GM18861 (cell line): ENCODE data around the gene TAF5L.

Source experiments
- ATAC-seq: cut with Tn5 transposase; IDR thresholded peaks from one replicate; pipeline ENCODE4 v1.9.1; 2021; ENCODE audit not compliant: unreplicated experiment

Gene TAF5L

DNA sequence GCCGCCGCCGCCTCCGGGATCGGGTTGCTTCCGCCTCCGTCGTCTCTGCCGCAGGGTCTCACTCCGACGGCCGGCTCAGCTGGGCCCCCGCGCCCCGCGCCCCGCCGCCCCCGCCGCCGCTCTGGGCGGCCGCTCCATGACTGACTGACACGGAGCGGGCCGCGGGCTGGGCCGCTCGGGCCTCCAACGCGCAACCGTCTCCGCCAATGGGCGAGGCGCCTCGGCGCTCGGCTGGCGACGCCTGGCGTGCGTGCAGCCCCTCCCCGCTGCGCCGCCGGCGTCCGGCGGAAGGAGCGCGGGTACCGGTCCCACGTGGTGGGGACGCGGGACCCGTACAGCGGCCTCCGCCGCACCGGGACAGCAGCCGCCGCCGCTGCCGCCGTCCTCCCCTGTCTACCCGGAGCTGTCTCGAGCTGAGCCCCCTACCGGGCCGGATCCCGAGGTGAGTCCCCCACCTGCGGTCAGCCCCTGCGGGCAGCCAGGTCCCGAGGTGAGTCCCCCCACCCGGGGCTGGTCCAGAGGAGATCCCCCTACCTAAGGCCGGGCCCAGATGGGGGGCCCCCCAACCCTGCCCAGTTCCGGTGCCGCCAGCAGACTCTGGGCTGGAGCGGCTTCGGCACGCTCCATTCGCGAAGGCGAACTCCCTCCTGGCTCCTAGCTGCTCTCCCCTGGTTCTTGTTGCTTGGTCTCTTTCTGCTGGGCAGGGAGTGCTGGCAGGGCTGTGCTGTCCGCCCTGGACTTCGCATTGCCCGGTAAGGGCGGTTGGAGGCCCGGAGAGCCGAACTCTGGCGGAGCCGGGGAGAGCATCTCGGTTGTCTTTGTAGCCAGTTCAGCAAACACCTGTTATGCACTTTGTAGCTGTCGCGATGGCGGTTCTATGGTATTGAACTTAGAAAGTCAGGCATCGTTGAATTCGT, at the start of gene TAF5L, which contains the start of gene URB2:
Gene TAF5L, minus strand, starts transcription at position 208 of the 917 bp plus-strand sequence. CDS start 11,640 bp downstream, outside the sequence.
Gene URB2, plus strand, starts transcription at position 333 of the 917 bp plus-strand sequence. CDS start 1,387 bp downstream, outside the sequence.
- ATAC-seq = peak; percentile 80

DNA sequence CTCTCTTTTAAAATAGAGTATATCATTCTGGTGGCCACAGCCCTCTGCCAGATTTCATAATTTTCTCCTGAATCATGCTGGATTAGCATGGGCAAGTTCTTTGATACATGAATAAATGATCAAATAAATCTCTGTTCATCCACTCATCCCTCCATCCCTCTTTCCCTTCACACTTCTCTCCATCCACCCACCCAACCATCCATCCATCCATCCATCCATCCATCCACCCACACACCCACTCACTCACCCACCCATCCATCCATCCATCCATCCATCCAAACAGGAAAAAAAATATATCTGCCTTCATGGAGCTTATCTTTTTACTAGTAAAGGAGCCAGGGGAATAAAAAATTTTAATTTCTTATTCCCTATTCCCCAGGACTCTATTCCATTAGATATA, 49.5 kb upstream of the TAF5L start:
- ATAC-seq = no peak

DNA sequence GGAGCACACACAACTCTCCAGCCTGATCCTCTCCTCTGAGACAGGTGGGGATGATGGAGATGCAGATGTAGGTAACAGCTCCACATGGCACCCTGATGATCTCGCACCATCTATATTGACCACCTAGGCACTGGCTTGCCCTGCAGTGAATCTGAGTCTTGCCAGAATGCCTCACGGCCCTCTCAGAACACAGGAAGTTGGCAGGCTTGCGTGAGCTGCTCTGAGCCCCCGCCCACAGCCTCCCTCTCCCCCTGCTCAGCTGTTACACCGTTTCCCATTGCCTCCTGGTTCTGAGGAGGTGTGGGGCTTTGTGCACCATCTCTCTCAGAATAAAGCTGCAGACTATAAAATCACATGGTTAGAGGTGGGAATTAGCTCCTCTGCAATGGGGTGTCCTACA, 48.1 kb upstream of the TAF5L start:
- ATAC-seq = no peak

DNA sequence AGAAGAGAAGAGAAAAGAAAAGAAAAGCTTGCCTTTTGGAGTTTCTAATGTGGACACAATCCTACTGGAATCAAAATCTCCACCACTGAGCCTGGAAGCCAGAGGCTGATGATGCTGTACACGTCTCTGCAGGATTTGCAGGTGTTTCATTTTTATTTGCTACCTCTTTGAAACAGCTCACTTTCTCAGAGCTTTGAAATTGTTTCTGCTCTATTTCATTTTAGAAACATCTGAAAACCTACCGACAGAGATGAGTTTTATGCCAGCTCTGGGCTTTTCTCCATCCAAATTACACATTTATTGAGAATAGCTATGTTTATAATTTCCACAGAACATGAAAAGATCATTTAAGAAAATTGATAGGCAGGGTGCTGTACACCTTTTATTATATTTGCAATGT, 46.3 kb upstream of the TAF5L start:
- no peak for ATAC-seq

DNA sequence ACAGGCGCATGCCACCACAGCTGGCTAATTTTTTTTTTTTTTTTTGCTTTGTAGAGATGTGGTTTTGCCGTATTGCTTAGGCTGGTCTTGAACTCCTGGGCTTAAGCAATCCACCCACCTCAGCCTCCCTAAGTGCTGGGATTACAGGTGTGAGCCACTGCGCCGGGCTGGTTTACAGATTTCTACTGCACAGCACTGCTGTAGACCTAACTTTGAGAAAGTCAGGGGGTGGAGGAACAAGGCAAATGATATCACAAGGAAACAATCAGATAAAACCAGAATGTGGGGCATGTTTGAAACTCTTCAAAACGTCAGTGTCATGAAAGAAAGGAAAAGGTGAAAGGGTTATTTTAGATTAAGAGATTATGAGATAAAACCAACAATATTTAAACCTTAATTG, 45.4 kb upstream of the TAF5L start:
- no peak for ATAC-seq

DNA sequence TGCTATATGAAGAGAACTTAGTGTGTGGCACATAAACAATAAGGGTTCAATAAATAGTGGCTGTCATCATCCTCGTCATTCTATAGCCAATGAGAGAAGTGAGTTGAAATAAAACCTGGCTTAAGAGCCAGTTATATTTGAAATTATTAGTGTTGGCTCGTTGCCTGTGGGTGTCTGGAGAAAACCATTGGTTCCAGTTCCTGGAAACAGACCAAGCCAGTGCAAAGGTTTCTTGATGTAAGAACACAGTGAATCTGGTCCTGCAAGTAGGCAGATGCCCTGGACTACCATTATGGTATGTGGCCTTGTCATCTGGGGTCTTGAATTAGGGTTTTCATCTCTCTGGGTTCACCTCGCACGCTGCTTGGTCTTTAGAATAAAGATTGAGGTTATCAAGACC, 43.4 kb upstream of the TAF5L start:
- no peak for ATAC-seq

DNA sequence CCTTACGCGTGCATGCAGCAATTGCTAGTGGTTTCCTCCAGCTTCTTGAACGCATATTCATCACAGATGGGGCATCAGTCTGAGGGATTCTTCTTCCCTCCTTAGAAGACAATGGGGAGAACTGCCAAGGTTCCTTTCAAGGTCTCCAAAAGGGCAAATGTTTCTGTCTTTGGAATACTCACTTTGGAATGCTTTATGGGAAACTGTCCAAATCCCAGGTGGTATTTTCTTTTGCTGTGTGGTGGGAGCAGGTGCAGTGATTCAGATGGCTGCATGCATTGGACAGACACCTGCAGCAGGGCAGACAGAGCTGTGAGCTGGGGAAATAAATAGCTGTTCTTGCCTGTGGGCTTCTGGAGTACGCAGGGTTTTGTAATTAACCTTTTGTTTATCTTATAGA, 40.7 kb upstream of the TAF5L start:
- no peak for ATAC-seq

DNA sequence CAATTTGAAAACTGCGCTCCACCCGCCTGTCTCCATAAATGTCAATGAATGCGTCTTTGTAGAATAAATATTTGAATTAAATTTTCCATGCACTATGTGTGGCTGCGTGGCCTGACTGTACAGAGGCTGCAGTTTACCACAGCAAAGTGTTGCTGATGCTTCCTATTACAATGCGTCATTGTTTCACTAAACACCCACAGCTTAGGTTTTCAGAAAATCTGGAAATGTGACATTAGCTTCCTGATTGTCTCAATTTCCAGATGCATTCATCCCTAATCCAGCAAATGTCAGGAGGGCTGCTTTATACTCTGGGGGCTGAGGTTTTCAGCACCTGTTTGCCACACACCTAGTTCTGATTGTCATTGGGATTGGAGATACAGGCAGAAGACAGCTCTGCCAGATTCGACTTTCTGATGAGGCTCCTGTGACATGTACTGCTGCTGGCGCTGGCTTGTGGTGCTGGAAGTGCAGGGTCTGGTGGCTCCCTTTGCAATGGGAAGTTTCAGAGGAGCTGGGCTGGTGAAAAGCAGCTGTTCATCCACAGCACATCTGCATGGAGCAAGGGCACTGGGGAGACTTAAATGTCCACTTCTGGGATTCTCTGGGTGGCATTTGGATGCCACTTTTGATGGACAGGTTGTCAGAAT, 40.1 kb upstream of the TAF5L start:
- no peak for ATAC-seq

DNA sequence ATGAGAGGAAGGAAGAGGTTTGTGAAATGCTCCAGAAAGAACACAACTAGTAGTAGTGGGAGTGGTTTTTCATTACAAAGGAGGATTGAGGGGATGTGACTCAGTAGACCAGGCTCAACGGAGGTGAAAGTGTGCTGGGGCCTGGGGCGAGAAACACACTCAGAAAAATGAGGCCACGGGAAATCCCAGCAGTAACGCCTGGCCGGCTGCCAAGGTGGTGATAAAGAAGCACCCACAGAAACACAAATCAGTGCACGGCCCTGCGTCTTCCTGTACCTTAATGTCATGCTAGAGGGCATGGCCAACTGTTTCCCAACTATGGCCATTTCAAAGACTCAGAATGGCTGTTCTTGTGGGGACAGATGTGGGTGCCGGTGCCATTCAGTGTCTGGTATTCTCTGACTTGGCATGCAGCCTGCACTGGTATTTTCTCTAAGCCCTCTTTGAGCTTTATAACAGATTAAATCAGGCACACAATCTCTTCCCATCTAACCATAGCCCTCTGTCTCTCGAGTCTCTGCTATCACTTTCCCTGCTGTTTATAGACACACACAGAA, 38.3 kb upstream of the TAF5L start:
- peak; percentile 69 for ATAC-seq

DNA sequence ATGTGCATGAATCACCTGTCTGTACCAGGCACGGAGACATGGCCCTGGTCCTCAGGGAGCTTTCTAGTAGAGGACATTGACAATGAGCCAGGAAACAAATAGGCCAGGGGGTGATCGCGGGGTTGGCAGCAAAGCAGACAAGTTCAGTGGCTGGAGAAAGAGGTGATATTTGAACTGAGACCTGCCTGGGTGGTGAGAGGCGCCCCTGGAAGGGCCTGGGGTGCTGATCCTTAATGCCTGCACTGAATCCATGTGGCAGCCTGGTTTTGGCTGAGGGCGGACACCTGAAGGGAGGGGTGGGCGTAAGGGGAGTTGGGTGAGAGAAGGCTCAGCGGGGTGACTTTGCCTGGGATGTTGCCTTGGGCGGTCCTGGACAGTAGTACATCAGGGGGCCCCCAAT, 36.0 kb upstream of the TAF5L start:
- ATAC-seq = no peak

DNA sequence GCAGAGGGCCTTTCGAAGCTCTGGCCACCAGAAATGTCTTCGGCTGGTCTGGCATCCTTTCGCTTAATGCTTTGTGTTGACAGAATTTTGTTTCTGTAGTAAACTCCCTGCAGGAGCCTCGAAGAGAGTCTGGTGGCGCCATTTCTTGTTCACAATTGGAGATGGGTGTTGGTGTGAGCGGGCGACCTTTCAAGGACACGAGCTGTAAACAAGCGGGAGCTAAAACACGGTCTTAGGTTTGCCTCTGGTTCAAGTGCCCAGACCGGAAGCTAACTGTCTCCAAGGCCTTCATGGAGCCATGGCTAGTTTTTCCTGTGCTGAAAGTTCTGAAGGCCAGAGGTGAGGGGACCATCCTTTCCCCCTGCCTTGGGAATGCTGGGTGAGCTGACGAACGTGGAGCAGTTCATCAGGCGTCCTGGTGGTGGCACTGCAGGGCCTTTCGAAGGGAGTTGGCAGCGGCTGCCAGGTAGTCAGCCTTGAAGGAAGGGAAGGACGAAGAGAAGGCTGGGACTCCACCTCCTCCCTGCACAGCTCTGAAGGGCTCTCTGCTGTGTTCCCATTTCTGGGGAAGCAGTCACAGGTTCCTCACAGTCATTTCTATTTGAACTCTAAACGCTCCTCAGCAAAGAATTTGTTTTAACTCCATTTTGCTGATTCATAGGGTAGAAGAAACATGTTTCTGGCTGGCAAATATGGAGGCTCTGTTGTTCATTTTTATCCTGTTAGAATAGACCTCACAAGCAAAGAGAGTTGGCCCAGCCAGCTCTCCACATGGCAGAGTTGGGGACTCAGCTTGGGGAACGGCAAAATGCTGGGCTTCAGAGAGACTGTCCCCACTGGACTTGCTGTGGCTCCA, 35.3 kb upstream of the TAF5L start:
- peak; percentile 66 for ATAC-seq

DNA sequence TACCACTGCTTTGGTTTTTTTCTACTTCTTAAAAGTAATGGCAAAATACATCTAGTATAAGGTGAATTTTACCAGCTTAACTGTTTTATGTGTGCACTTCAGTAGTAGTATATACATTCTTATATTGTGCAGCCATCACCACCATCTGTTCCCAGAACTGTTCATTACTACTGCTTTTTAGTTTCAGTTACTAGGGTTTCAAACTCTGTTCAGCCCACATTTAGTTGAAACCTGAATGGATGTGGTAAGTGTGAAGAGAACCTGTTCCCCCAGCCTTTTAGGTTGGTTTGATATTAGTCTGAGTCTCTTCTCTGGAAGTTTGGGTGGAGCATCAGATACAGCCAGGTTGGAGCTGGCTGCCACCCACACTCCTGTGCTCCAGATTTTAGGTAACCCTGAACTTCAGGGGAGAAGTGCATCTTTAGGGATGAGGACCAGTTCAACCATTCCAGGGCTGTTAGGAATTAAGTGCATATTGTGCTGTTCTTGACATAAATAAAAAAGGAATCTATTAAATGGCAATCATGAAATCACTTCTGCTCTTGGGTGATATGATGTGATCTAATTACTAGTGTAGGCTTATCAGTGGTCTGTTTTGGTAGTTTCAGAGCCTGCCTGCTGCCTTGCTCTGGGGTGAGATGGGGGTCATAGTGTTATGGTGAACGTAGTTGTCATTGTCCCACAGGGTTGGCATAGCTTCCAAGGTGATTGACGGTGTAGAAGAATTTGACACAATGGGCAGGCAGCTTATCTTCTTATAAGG, 32.3 kb upstream of the TAF5L start:
- no peak for ATAC-seq

DNA sequence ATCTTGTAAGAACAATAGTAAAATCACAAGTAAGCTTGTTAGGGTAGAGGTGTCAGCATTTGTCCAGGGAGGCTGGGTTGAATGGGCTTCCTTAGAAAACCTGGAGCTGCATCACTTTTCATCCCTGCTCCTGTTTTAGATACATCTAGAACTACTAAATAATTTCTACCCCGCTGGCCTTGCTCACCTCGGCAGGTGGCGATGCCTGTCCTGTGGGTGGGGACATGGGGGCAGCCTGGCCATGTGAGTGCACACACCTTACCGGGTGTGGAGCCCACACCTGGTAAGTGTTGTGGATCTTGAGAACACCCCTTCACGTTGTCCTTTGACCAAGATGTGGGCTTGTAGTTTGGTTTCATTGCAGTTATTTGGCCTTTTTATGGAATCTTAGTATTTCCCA, 29.9 kb upstream of the TAF5L start:
- no peak for ATAC-seq

DNA sequence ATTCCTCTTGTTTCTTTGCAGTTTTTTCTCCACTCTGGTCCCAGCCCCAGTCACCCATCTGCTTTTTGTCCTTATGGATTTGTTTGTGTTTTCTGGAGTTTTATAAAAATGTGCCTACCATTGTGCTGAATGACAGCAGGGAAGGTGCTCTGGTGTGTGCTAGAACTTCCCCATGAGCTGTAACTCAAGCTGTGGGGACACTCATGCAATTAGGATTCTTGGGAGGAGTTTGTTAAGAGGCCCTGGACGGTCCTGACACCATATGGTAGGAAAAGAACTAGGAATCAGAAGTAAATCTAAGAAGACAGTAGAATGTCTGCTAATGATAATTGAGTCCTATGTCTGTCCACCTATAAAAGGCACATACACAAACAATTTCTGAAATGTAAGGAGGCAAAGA, 27.5 kb upstream of the TAF5L start:
- no peak for ATAC-seq

DNA sequence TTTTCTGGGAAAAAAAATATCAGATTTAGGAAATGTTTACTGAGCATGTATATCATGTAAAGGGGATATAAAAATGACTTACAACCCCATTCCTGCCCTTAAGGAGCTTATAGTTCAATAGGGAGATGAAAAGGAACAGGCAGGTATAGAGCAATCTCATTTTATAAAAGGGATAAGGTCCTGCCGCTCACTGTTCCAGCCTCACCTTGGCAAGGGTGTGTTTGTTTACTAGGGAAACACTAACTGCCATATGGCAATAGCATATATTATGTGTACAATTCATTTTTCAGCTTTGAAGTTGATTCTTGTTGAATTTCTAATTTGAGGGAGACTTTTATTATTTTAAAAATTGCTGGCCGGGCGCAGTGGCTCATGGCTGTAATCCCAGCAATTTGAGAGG, 25.6 kb upstream of the TAF5L start:
- no peak for ATAC-seq

DNA sequence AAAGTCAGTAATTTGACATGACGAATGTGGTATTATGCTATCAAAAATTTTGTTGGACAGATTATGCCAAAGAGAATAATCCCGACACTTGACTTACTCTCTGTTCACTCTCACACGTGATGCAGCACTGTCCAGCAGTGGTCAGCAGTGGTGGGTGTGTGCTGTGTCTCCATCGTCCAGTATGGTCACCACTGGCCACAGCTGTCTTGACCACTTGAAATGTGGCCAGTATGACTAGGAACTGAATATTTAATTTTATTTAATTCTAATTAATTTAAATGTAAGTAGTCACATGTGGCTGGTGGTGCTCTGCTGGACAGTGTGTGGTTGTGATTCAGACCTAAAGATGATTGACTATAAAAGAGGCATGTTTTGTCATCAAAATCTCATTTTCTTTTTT, 24.1 kb upstream of the TAF5L start:
- no peak for ATAC-seq

DNA sequence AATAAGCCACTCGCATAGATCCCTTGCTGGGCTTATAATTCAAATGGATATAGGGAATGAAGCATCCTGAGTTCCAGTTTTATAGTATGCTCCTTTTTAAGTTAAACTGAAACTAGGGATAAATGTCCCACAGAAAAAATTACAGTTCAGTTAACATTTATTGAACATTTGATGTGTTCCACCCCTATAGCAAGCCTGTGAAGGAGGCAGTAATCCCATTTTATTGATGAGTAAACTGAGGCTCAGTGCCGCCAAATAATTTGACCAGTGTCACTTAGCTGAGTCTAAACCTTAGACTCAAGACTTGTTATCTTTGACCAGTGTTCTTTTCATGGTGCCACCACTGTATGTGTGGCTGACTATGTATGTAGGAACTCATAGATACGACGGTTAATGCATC, 22.5 kb upstream of the TAF5L start:
- no peak for ATAC-seq

DNA sequence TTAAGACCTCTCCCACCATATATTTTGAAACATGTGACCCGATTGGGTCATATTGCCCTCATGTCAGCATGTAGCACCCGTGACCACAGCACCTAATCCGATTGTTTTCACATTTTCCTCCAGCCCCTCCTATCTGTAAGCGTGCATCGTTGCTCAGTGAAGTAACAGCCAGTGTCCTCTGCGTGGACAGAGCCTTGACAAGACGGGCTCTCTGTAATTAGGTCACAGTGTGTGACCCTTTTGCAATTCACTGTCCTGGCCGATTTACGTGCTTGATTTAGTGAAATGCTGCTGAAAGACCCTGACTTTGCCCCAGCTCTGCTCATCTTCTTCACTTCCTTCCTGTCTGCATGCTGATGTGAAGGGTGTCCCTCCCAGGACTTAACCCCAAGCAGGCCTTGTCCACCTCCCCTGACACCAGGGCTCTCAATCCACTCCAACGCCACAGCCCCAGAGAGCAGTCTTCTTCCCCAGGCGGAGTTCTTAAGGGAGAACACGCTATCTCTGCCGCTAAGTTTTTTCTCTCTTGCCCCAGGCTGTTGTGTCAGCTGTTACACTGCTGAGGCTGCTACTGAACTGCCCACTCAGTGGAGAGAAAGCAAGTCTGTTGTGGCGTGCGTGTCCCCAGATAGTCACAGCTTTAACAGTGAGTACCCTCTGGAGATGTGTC, 19.5 kb upstream of the TAF5L start:
- no peak for ATAC-seq

DNA sequence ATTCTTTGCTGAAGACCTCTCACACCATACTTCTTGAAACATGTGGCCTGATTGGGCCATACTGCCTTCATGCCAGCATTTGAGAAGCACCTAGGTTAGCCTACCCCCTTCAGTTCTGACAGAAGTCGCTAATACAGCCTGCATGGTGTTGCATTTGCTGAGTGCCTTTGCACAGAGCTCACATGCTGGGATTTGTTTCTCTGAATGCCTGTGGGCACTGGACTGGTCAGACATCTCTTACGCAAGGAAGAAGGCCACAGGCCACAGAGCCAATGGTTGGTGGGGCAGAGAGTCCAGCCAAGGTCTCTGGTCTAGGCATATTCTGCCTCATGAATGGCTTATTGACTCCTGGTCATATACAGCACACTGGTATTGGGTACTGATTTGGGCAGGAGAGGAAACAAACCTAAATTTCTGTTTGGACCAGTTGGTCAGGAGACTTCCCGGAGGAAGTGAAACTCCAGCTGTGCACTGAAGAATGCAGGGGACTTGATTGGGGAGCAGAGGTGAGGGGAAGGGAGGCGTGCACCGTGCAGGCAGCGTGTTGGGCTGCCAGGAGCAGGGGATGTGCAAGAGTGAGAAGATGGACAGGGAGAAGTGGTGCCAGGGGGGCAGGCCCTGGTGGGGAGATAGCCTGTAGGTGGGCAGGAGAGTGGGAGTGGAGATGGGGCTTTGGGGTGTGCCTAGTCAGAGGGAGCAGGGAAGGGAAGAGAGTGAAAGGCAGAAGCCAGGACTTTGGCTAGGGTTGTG, 18.2 kb upstream of the TAF5L start:
- ATAC-seq = no peak
